ENCODE data around the gene SNPH. TPM values are rescaled to one million over a fixed set of nuclear protein-coding genes. Genes with fewer than 3 reads are reported as not detected.

The SNPH gene
- total and polyA plus RNA-seq, 7 donors: under 0.01 to 21.0 (median 6.4) TPM

DNA sequence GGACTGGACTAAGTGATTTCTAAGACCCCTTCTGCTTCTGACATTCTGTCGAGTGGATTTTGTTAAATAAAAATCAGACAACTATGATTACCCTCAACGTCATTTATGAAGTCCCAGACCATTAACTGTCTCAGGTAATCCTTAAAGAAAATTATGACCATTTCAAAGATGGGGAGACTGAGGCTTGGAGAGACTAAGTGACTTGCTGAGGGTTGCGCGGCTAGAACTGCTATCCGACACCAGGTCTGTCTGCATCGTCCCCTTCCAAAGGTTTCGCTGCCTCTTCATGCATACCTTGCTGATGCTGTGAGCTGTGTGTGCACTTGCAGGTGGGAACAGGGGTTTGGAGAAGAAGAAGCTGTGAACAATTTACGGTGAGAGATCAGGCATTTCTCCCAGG, 3.1 kb downstream of the SNPH start:
- no peak for DNase-seq
- WGBS, 2 donors: 88 to 95% methylated on average over 8 of the region's 8 CpGs

DNA sequence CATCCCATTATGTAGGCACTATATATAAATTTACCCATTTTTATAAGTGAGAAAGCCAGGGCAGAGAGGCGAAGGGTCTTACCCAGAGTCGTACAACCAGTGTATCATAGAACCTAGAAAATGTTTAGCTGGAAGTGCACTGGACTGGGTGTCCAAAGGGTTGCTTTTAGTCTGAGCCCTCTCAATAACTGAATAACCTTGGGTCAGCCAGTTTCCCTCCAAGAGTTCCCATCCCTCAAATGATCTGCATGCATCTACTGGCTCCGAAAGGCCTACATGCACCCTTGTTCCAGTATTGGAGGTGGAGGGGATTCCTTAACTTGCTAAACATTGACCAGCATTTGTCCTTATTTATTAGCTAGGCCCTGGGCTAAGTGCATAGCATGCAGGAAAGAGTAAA, 3.8 kb downstream of the SNPH start:
- peaks cover 0 to 5% (median 0%) of the 10 kb centered on the region in 4 donors for H3K36me3 ChIP-seq
- no peak overlapping the region for H3K4me3 ChIP-seq
- H3K9me3 ChIP-seq: no peaks in the 10 kb centered on the region
- intact Hi-C loops (cut with DNase I): loop anchor here (5.0 kb wide), 2 partner anchors 148 to 622 kb away; no protein-coding TSS in a partner anchor
- TF ChIP-seq POLR2AphosphoS5 (IDR thresholded peaks at IDR 0.05) (no peak), POLR2A (IDR thresholded peaks at IDR 0.05) (no peak), EP300 (IDR thresholded peaks at IDR 0.05) (no peak)
- TF ChIP-seq, protein P1, sequence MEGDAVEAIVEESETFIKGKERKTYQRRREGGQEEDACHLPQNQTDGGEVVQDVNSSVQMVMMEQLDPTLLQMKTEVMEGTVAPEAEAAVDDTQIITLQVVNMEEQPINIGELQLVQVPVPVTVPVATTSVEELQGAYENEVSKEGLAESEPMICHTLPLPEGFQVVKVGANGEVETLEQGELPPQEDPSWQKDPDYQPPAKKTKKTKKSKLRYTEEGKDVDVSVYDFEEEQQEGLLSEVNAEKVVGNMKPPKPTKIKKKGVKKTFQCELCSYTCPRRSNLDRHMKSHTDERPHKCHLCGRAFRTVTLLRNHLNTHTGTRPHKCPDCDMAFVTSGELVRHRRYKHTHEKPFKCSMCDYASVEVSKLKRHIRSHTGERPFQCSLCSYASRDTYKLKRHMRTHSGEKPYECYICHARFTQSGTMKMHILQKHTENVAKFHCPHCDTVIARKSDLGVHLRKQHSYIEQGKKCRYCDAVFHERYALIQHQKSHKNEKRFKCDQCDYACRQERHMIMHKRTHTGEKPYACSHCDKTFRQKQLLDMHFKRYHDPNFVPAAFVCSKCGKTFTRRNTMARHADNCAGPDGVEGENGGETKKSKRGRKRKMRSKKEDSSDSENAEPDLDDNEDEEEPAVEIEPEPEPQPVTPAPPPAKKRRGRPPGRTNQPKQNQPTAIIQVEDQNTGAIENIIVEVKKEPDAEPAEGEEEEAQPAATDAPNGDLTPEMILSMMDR (IDR thresholded peaks at IDR 0.05): no peak
- no peak overlapping the region for H3K27ac ChIP-seq
- peaks cover 0 to 22% (median 17%) of the 10 kb centered on the region in 4 donors for H3K4me1 ChIP-seq
- no peaks in the 10 kb centered on the region for H3K27me3 ChIP-seq
- DNase-seq: no peak
- 95 to 98% methylated on average over 3 of the region's 3 CpGs for WGBS, 2 donors

More for the DNA sequence above, 3.1 kb downstream of the SNPH start:
- Histone ChIP-seq H3K36me3 (peaks cover 0 to 5% (median 0%) of the 10 kb centered on the region in 4 donors), H3K4me1 (peaks cover 0 to 22% (median 17%) of the 10 kb centered on the region in 4 donors), H3K4me3 (no peak overlapping the region), H3K9me3 (no peaks in the 10 kb centered on the region), H3K27me3 (no peaks in the 10 kb centered on the region), H3K27ac (no peak overlapping the region)
- TF ChIP-seq, protein P1 (IDR thresholded peaks at IDR 0.05): no peak
- TF ChIP-seq EP300 (IDR thresholded peaks at IDR 0.05) (no peak), POLR2AphosphoS5 (IDR thresholded peaks at IDR 0.05) (no peak), POLR2A (IDR thresholded peaks at IDR 0.05) (no peak)
- intact Hi-C loops (cut with DNase I): loop anchor here (5.0 kb wide), 2 partner anchors 147 to 623 kb away; no protein-coding TSS in a partner anchor

DNA sequence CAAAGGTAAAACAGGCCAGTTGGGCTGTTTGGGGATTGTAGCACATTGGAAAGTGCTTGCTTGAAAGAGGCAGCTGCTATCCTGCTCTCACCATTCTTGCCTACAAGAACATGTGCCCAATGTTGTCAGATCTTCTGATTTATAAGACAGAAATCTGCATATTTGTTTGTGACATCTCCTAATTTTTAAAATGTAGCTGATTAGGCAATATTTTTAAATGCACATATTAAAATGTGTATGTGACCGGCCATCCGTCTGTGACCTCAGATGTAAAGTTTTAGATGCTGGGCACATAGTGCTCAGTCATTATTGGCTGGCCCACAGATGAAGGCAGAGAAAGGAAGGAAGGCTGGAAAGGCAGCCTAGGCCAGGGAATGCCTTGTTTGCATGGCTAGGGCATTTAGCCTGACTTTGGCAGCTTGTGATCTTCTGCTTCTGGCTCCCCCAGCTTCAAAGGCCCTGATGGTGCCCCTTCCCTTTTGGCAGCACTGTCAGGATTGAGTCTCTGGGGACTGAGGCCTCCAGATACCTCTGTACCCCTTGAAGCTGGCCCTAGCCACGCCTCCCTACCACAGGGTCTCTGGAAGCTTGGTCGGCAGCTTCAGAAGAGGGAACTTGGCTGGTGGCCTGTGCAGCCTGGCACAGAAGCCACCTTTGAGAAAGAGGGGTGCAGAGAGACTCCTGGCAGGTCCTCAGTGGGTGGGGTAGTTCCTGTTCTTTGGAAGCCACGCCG, 6.4 kb downstream of the SNPH start:
- no peak overlapping the region for H3K4me3 ChIP-seq
- intact Hi-C loops (cut with DNase I): no loop called here
- H3K36me3 ChIP-seq: peaks cover 0 to 5% (median 0%) of the 10 kb centered on the region in 4 donors
- WGBS, 2 donors: 65 to 75% methylated on average over 6 of the region's 6 CpGs
- DNase-seq: peak; percentile 57
- H3K9me3 ChIP-seq: no peaks in the 10 kb centered on the region
- TF ChIP-seq EP300 (IDR thresholded peaks at IDR 0.05) (no peak), POLR2AphosphoS5 (IDR thresholded peaks at IDR 0.05) (no peak), POLR2A (IDR thresholded peaks at IDR 0.05) (no peak)
- TF ChIP-seq, protein P1 (IDR thresholded peaks at IDR 0.05): no peak
- no peaks in the 10 kb centered on the region for H3K27me3 ChIP-seq
- H3K27ac ChIP-seq: no peak overlapping the region
- H3K4me1 ChIP-seq: peaks cover 0 to 5% (median under 1%) of the 10 kb centered on the region in 4 donors

DNA sequence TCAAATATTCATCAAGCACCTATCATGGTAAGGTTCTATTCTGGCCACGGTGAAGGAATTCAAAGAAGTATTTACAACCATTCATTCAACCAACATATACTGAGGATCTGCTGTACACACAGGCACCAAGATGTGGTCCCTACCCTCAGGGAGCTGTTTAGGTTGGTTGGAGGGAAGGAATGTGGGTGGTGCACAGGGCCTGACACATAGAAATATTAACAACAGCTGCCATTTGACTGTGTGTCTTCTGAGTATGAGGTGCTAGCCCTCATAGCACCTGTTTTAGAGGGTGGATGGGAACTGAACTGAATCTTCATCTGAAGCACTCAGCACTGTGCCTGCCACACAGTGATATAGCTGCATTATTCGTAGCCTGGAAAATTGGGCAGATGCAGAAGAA, 7.3 kb downstream of the SNPH start:
- peaks cover 0 to 5% (median 0%) of the 10 kb centered on the region in 4 donors for H3K36me3 ChIP-seq
- H3K27ac ChIP-seq: no peak overlapping the region
- H3K27me3 ChIP-seq: no peaks in the 10 kb centered on the region
- no peak for DNase-seq
- no peak overlapping the region for H3K4me3 ChIP-seq
- 89 to 91% methylated on average over 2 of the region's 2 CpGs for WGBS, 2 donors
- intact Hi-C loops (cut with DNase I): no loop called here
- TF ChIP-seq, protein P1 (IDR thresholded peaks at IDR 0.05): no peak
- no peak for TF ChIP-seq POLR2AphosphoS5 (IDR thresholded peaks at IDR 0.05)
- TF ChIP-seq POLR2A (IDR thresholded peaks at IDR 0.05): no peak
- no peak for TF ChIP-seq EP300 (IDR thresholded peaks at IDR 0.05)
- H3K4me1 ChIP-seq: peaks cover 0 to 4% (median 0%) of the 10 kb centered on the region in 4 donors
- H3K9me3 ChIP-seq: no peaks in the 10 kb centered on the region
